Measurements from ENCODE around the gene MOB1B. TPM values are rescaled to one million over a fixed set of nuclear protein-coding genes. Genes with fewer than 3 reads are reported as not detected.

The MOB1B gene
- total and polyA plus RNA-seq, 11 donors = 4.8 to 22.9 (median 16.6) TPM

- peak overlapping the region; percentile 70 to 98 (median 84) for H3K4me3 ChIP-seq
- TF ChIP-seq CTCF (IDR thresholded peaks at IDR 0.05) = no peak
- no peak for TF ChIP-seq POLR2A (IDR thresholded peaks at IDR 0.05)
- H3K4me1 ChIP-seq = peaks cover 0 to 27% (median 9%) of the 10 kb centered on the region in 12 donors
- intact Hi-C loops (cut with DNase I) = loop anchor here in 7 of 10 donors (5.0 to 10.0 kb wide), 6 partner anchors 59 to 214 kb away; partner anchors contain the start of genes DCK (in 6 of the 7), GRSF1 (in 2 of the 7) and UTP3 (in 1 of the 7)
- peaks cover 0 to 16% (median 7%) of the 10 kb centered on the region in 9 donors for H3K36me3 ChIP-seq
- no peaks in the 10 kb centered on the region for H3K27me3 ChIP-seq
- WGBS, 4 donors = 19 to 48% (median 25%) methylated on average over 4 to 8 of the region's 8 CpGs
- peak overlapping the region; percentile 75 to 94 (median 92) for H3K27ac ChIP-seq
- ATAC-seq (peak in 1 of 4 donors; percentile 8), DNase-seq (no peak)
- no peaks in the 10 kb centered on the region for H3K9me3 ChIP-seq
These were observed 574 bp upstream of the MOB1B start for GRCh38 chr4:70901607-70901983.

- Histone ChIP-seq H3K4me3 (peak overlapping the region; percentile 70 to 98 (median 84)), H3K27me3 (no peaks in the 10 kb centered on the region), H3K4me1 (peaks cover 0 to 26% (median 9%) of the 10 kb centered on the region in 12 donors), H3K9me3 (no peaks in the 10 kb centered on the region), H3K36me3 (peaks cover 0 to 16% (median 7%) of the 10 kb centered on the region in 9 donors), H3K27ac (peak overlapping the region; percentile 75 to 94 (median 92))
- intact Hi-C loops (cut with DNase I) = loop anchor here in 8 of 10 donors (1.0 to 10.0 kb wide), 9 partner anchors 60 to 215 kb away; partner anchors contain the start of genes DCK (in 7 of the 8), GRSF1 (in 5 of the 8) and UTP3 (in 1 of the 8)
- WGBS, 4 donors = 0 to 1% (median 0%) methylated on average over 24 to 48 of the region's 48 CpGs
- no peak for TF ChIP-seq POLR2A (IDR thresholded peaks at IDR 0.05)
- no peak for TF ChIP-seq CTCF (IDR thresholded peaks at IDR 0.05)
- ATAC-seq (peak; percentile 13 to 80 (median 71)), DNase-seq (no peak)
These were observed 565 bp downstream of the MOB1B start for GRCh38 chr4:70902577-70903290.

GRCh38 chr4:70903291-70903603, 1.1 kb downstream of the MOB1B start:
- DNase-seq (no peak), ATAC-seq (peak in 2 of 4 donors; percentile 7 to 19)
- TF ChIP-seq CTCF (IDR thresholded peaks at IDR 0.05) (no peak), POLR2A (IDR thresholded peaks at IDR 0.05) (no peak)
- Histone ChIP-seq H3K36me3 (peaks cover 0 to 16% (median 7%) of the 10 kb centered on the region in 9 donors), H3K27me3 (no peaks in the 10 kb centered on the region), H3K4me3 (peak overlapping the region; percentile 70 to 98 (median 84)), H3K4me1 (peaks cover 0 to 26% (median 9%) of the 10 kb centered on the region in 12 donors), H3K27ac (peak overlapping the region in 8 of 12 donors; percentile 88 to 94 (median 92)), H3K9me3 (no peaks in the 10 kb centered on the region)
- 1 to 3% (median 1%) methylated on average over 5 of the region's 5 CpGs for WGBS, 4 donors
- intact Hi-C loops (cut with DNase I) = loop anchor here in 7 of 10 donors (2.0 to 10.0 kb wide), 7 partner anchors 61 to 216 kb away; partner anchors contain the start of genes DCK (in 6 of the 7), GRSF1 (in 4 of the 7) and UTP3 (in 1 of the 7)

- no peak for DNase-seq
- Histone ChIP-seq H3K27ac (no peak overlapping the region), H3K9me3 (no peaks in the 10 kb centered on the region), H3K4me1 (peaks cover 0 to 9% (median under 1%) of the 10 kb centered on the region in 12 donors), H3K4me3 (no peak overlapping the region), H3K36me3 (peaks cover 0 to 16% (median 7%) of the 10 kb centered on the region in 9 donors), H3K27me3 (no peaks in the 10 kb centered on the region)
- intact Hi-C loops (cut with DNase I) = loop anchor here in 6 of 10 donors (5.0 to 10.0 kb wide), 3 partner anchors 77 to 204 kb away; partner anchors contain the start of gene DCK (in 4 of the 6)
- ATAC-seq = no peak
- TF ChIP-seq POLR2A (IDR thresholded peaks at IDR 0.05) (no peak), CTCF (IDR thresholded peaks at IDR 0.05) (no peak)
- WGBS, 4 donors = 90 to 98% (median 94%) methylated on average over 3 of the region's 3 CpGs
These were observed 6.9 kb downstream of the MOB1B start for GRCh38 chr4:70908993-70909556.
